MCF 10A (cell line): ENCODE results near the gene ADARB2. TPM values are rescaled to one million over a fixed set of nuclear protein-coding genes. Genes with fewer than 3 reads are reported as not detected.

Source experiments
- BruUV-seq: library from RNA; stranded (reverse); fragments of 400-500 nt; replicated peaks from 2 replicates; lab custom pipeline; 2021; lab: Mats Ljungman, UMichigan
- CTCF ChIA-PET: fragments of 300-600 bp; sonication (Branson Sonifier 250); formaldehyde crosslinking; extraction: SDS; loops from one replicate; lab custom pipeline; 2021; ENCODE audit warnings: antibody characterized with exemption, inconsistent platforms; lab: Yijun Ruan, JAX
- POLR2A ChIA-PET: fragments of 300-600, 350-650 bp; sonication (Branson Sonifier 250); formaldehyde crosslinking; extraction: SDS; loops from one replicate; lab custom pipeline; 2020; ENCODE audit warnings: antibody characterized with exemption, inconsistent platforms; lab: Yijun Ruan, JAX
- DNase-seq: peaks from one replicate; pipeline ENCODE4 v3.0.0-alpha.2; 2018; ENCODE audit not compliant: unreplicated experiment
- H3K27ac Mint-ChIP-seq: one replicate; pipeline ENCODE4 v1.8.0; 2022; ENCODE audit warnings: mild to moderate bottlenecking, low read depth, mixed read lengths; ENCODE audit not compliant: unreplicated experiment
- H3K27me3 Mint-ChIP-seq: one replicate; pipeline ENCODE4 v1.8.0; 2022; ENCODE audit warnings: mixed read lengths; ENCODE audit not compliant: insufficient read depth, unreplicated experiment
- H3K36me3 Mint-ChIP-seq: one replicate; pipeline ENCODE4 v1.8.0; 2022; ENCODE audit warnings: mild to moderate bottlenecking, moderate library complexity, mixed read lengths; ENCODE audit not compliant: insufficient read depth, unreplicated experiment
- H3K4me1 Mint-ChIP-seq: one replicate; pipeline ENCODE4 v1.8.0; 2022; ENCODE audit warnings: mixed read lengths; ENCODE audit not compliant: insufficient read depth, unreplicated experiment
- H3K4me3 Mint-ChIP-seq: one replicate; pipeline ENCODE4 v1.8.0; 2022; ENCODE audit warnings: mild to moderate bottlenecking, moderate library complexity, mixed read lengths; ENCODE audit not compliant: unreplicated experiment
- H3K9me3 Mint-ChIP-seq: one replicate; pipeline ENCODE4 v1.8.0; 2022; ENCODE audit warnings: mixed read lengths; ENCODE audit not compliant: unreplicated experiment
- CTCF ChIP-seq: fragments of 200-600 bp; IDR thresholded peaks from one replicate; pipeline ENCODE4 v1.8.0; 2022; ENCODE audit warnings: antibody characterized with exemption, mild to moderate bottlenecking; ENCODE audit not compliant: unreplicated experiment
- intact Hi-C: fragments of 100-400 bp; cut with micrococcal nuclease; formaldehyde crosslinking; loops from 2 replicates; pipeline ENCODE4 v1.14.1; 2022
- total RNA-seq: library from RNA; stranded (reverse); gene quantifications from 2 replicates; pipeline ENCODE4 v1.2.3, GENCODE V29; 2022

Gene ADARB2
- total RNA-seq, 1 experiment from 2014 or later: 0.96 TPM

GRCh38 chr10:1134156-1134555, 603.2 kb downstream of the ADARB2 start:
- intact Hi-C loops: no loop called here
- ChIA-PET CTCF (no interaction called here), POLR2A (no interaction called here)
- BruUV-seq: no TSS peak
- Mint-ChIP-seq H3K27ac (no peak overlapping the region), H3K4me3 (no peak overlapping the region), H3K36me3 (peaks cover 31% of the 10 kb centered on the region), H3K27me3 (peaks cover 11% of the 10 kb centered on the region), H3K9me3 (peaks cover 10% of the 10 kb centered on the region), H3K4me1 (no peaks in the 10 kb centered on the region)
- DNase-seq: no peak
- no peak for TF ChIP-seq CTCF

GRCh38 chr10:1133495-1134045, 603.8 kb downstream of the ADARB2 start:
- no peak for DNase-seq
- no peak for TF ChIP-seq CTCF
- ChIA-PET POLR2A (no interaction called here), CTCF (no interaction called here)
- Mint-ChIP-seq H3K27ac (no peak overlapping the region), H3K9me3 (peaks cover 5% of the 10 kb centered on the region), H3K4me3 (no peak overlapping the region), H3K27me3 (peaks cover 5% of the 10 kb centered on the region), H3K4me1 (no peaks in the 10 kb centered on the region), H3K36me3 (peaks cover 34% of the 10 kb centered on the region)
- intact Hi-C loops: no loop called here
- BruUV-seq: TSS peak; percentile 12

- Mint-ChIP-seq H3K4me1 (no peaks in the 10 kb centered on the region), H3K4me3 (no peak overlapping the region), H3K36me3 (peaks cover 36% of the 10 kb centered on the region), H3K9me3 (no peaks in the 10 kb centered on the region), H3K27ac (no peak overlapping the region), H3K27me3 (no peaks in the 10 kb centered on the region)
- TF ChIP-seq CTCF: no peak
- CTCF ChIA-PET: no interaction called here
- POLR2A ChIA-PET: interaction anchor here (0.5 to 1.0 kb wide), 2 partner anchors 7 to 13 kb away, joined by 5 to 6 read pairs; no protein-coding TSS in a partner anchor
- no peak for DNase-seq
- BruUV-seq: no TSS peak
- intact Hi-C loops: no loop called here
These were observed 604.7 kb downstream of the ADARB2 start for GRCh38 chr10:1132584-1132983.

- no peaks in the 10 kb centered on the region for H3K9me3 Mint-ChIP-seq
- intact Hi-C loops: no loop called here
- no peaks in the 10 kb centered on the region for H3K4me1 Mint-ChIP-seq
- H3K4me3 Mint-ChIP-seq: no peak overlapping the region
- no peak for DNase-seq
- no peaks in the 10 kb centered on the region for H3K27me3 Mint-ChIP-seq
- CTCF ChIA-PET: interaction anchor here (0.6 kb wide), 1 partner anchor 16 kb away, joined by 3 read pairs; no protein-coding TSS in a partner anchor
- BruUV-seq: no TSS peak
- no peak for TF ChIP-seq CTCF
- H3K36me3 Mint-ChIP-seq: peaks cover 50% of the 10 kb centered on the region
- H3K27ac Mint-ChIP-seq: no peak overlapping the region
- POLR2A ChIA-PET: interaction anchor here (1.0 kb wide), 1 partner anchor 9 kb away, joined by 5 read pairs; no protein-coding TSS in a partner anchor
These were observed 606.1 kb downstream of the ADARB2 start for GRCh38 chr10:1130995-1131790.
